Astrocyte (in vitro differentiated cells and primary cell): Measurements from ENCODE around the gene CNKSR3.

Experiments
- CTCF ChIP-seq: IDR thresholded peaks from 2 replicates; pipeline ENCODE4 v1.5.1; 2011; ENCODE audit warnings: low read depth, mild to moderate bottlenecking, inconsistent platforms, low read length, moderate library complexity; ENCODE audit not compliant: insufficient read depth
- EZH2 ChIP-seq: IDR thresholded peaks from 2 replicates; pipeline ENCODE4 v1.6.1; 2012; ENCODE audit warnings: mild to moderate bottlenecking, low read length, inconsistent platforms; ENCODE audit not compliant: insufficient read depth

GRCh38 chr6:154426997-154427396 is 83.5 kb downstream of the CNKSR3 start:
- TF ChIP-seq CTCF (no peak), EZH2 (no peak)
